GF-D8 (cell line): ENCODE data around the gene SGF29.
"Not testable (repeated sequence)": the region's sequence is repeated elsewhere in the genome, so short reads cannot be mapped to it uniquely, and the experiment has no call there.

ENCODE experiments used
- DNase-seq: peaks from one replicate; lab custom pipeline; 2025; lab: John Stamatoyannopoulos, UW

SGF29 gene

GRCh38 chr16:28566233-28566925 lies 12.7 kb downstream of the SGF29 start:
- not testable (repeated sequence) for DNase-seq

- no peak for DNase-seq
Observed at GRCh38 chr16:28567292-28567691, 13.6 kb downstream of the SGF29 start.

GRCh38 chr16:28569021-28569420 lies 15.3 kb downstream of the SGF29 start:
- DNase-seq = no peak

GRCh38 chr16:28569968-28570752 lies 16.4 kb downstream of the SGF29 start:
- DNase-seq = no peak

- DNase-seq = no peak
Observed at GRCh38 chr16:28572696-28573510, 19.2 kb downstream of the SGF29 start.

GRCh38 chr16:28573738-28574718 lies 20.3 kb downstream of the SGF29 start:
- no peak for DNase-seq

GRCh38 chr16:28574925-28575324 lies 21.2 kb downstream of the SGF29 start:
- DNase-seq = no peak

- DNase-seq = no peak
Observed at GRCh38 chr16:28575446-28576109, 21.9 kb downstream of the SGF29 start.

- no peak for DNase-seq
Observed at GRCh38 chr16:28580726-28581315, 27.1 kb downstream of the SGF29 start.

GRCh38 chr16:28585674-28586073 lies 32.0 kb downstream of the SGF29 start:
- no peak for DNase-seq

- no peak for DNase-seq
Observed at GRCh38 chr16:28586466-28586865, 32.7 kb downstream of the SGF29 start.

GRCh38 chr16:28587386-28587785 lies 33.7 kb downstream of the SGF29 start:
- no peak for DNase-seq

GRCh38 chr16:28589069-28589468 lies 35.3 kb downstream of the SGF29 start:
- no peak for DNase-seq

GRCh38 chr16:28589930-28590329 lies 36.2 kb downstream of the SGF29 start:
- no peak for DNase-seq

- DNase-seq = no peak
Observed at GRCh38 chr16:28590384-28591340, 36.9 kb downstream of the SGF29 start.

GRCh38 chr16:28591355-28591754 lies 37.6 kb downstream of the SGF29 start:
- no peak for DNase-seq

- DNase-seq = no peak
Observed at GRCh38 chr16:28592511-28592910, 38.8 kb downstream of the SGF29 start.

- DNase-seq = no peak
Observed at GRCh38 chr16:28592979-28593553, 39.3 kb downstream of the SGF29 start.

GRCh38 chr16:28595451-28595850 lies 41.7 kb downstream of the SGF29 start:
- not testable (repeated sequence) for DNase-seq
